HepG2 (cell line): Measurements from ENCODE around the gene SIVA1. TPM values are rescaled to one million over a fixed set of nuclear protein-coding genes. Genes with fewer than 3 reads are reported as not detected.
A peak's percentile ranks its signal among the peaks of the same experiment; 100 is the strongest.

Experiments used
- ADNP ChIP-seq: sonication (generic); formaldehyde crosslinking; IDR thresholded peaks from 2 replicates; pipeline ENCODE4 v1.4.0; 2020; ENCODE audit warnings: missing genetic modification reagents
- GATAD2A ChIP-seq: IDR thresholded peaks from 2 replicates; pipeline ENCODE4 v1.6.1; 2016
- HOXA5 ChIP-seq: sonication (generic); formaldehyde crosslinking; IDR thresholded peaks from 2 replicates; pipeline ENCODE4 v1.4.0; 2020; ENCODE audit warnings: missing genetic modification reagents
- KLF9 ChIP-seq: IDR thresholded peaks from 2 replicates; pipeline ENCODE4 v1.6.1; 2016; ENCODE audit warnings: low read depth
- MED13 ChIP-seq: sonication (generic); formaldehyde crosslinking; IDR thresholded peaks from 2 replicates; pipeline ENCODE4 v1.5.0; 2020; ENCODE audit warnings: missing genetic modification reagents
- MEF2D ChIP-seq: sonication (generic); formaldehyde crosslinking; IDR thresholded peaks from 2 replicates; pipeline ENCODE4 v1.5.1; 2020; ENCODE audit warnings: mild to moderate bottlenecking, missing genetic modification reagents
- MEIS2 ChIP-seq: sonication (generic); formaldehyde crosslinking; IDR thresholded peaks from 2 replicates; pipeline ENCODE4 v1.9.0; 2021; ENCODE audit warnings: mild to moderate bottlenecking, missing genetic modification reagents
- NFE2 ChIP-seq: sonication (generic); formaldehyde crosslinking; IDR thresholded peaks from 2 replicates; pipeline ENCODE4 v1.4.0; 2020; ENCODE audit warnings: missing genetic modification reagents
- PHF5A ChIP-seq: IDR thresholded peaks from one replicate; pipeline ENCODE4 v1.6.1; 2018; ENCODE audit warnings: low read depth, missing genetic modification reagents; ENCODE audit not compliant: unreplicated experiment
- POGZ ChIP-seq: sonication (generic); formaldehyde crosslinking; IDR thresholded peaks from 2 replicates; pipeline ENCODE4 v1.4.0; 2020; ENCODE audit warnings: mild to moderate bottlenecking, missing genetic modification reagents
- SAP130 ChIP-seq: IDR thresholded peaks from 2 replicates; pipeline ENCODE4 v1.6.1; 2016; ENCODE audit warnings: low read depth
- SIN3A ChIP-seq: IDR thresholded peaks from 2 replicates; pipeline ENCODE4 v1.6.1; 2011; ENCODE audit warnings: low read depth, mild to moderate bottlenecking, control low read depth, low read length, borderline replicate concordance
- SMC3 ChIP-seq: IDR thresholded peaks from 2 replicates; pipeline ENCODE4 v1.6.1; 2011; ENCODE audit warnings: low read length, improper control_type of control experiment
- ZBED4 ChIP-seq: sonication (generic); formaldehyde crosslinking; IDR thresholded peaks from 2 replicates; pipeline ENCODE4 v1.4.0; 2020; ENCODE audit warnings: missing genetic modification reagents, borderline replicate concordance
- ZFP90 ChIP-seq: sonication (generic); formaldehyde crosslinking; IDR thresholded peaks from 2 replicates; pipeline ENCODE4 v1.8.0; 2022; ENCODE audit warnings: missing genetic modification reagents, mild to moderate bottlenecking, inconsistent platforms, borderline replicate concordance
- ZNF160 ChIP-seq: sonication (generic); formaldehyde crosslinking; IDR thresholded peaks from 2 replicates; pipeline ENCODE4 v1.8.0; 2022; ENCODE audit warnings: mild to moderate bottlenecking, inconsistent platforms, missing genetic modification reagents
- ZNF180 ChIP-seq: sonication (generic); formaldehyde crosslinking; IDR thresholded peaks from 2 replicates; pipeline ENCODE4 v1.4.0; 2020; ENCODE audit warnings: low read depth, missing genetic modification reagents, borderline replicate concordance
- ZNF235 ChIP-seq: sonication (generic); formaldehyde crosslinking; IDR thresholded peaks from 2 replicates; pipeline ENCODE4 v1.8.1; 2023; ENCODE audit warnings: mild to moderate bottlenecking, missing genetic modification reagents, borderline replicate concordance
- ZNF333 ChIP-seq: sonication (generic); formaldehyde crosslinking; IDR thresholded peaks from 2 replicates; pipeline ENCODE4 v1.4.0; 2020; ENCODE audit warnings: mild to moderate bottlenecking, missing genetic modification reagents, borderline replicate concordance
- ZNF530 ChIP-seq: sonication (generic); formaldehyde crosslinking; IDR thresholded peaks from 2 replicates; pipeline ENCODE4 v1.5.0; 2020; ENCODE audit warnings: low read depth, mild to moderate bottlenecking, missing genetic modification reagents
- ZNF598 ChIP-seq: sonication (generic); formaldehyde crosslinking; IDR thresholded peaks from 2 replicates; pipeline ENCODE4 v1.5.1; 2020; ENCODE audit warnings: mild to moderate bottlenecking, missing genetic modification reagents, borderline replicate concordance
- ZNF891 ChIP-seq: sonication (generic); formaldehyde crosslinking; IDR thresholded peaks from 2 replicates; pipeline ENCODE4 v1.5.0; 2020; ENCODE audit warnings: mild to moderate bottlenecking, missing genetic modification reagents
- ZSCAN31 ChIP-seq: sonication (generic); formaldehyde crosslinking; IDR thresholded peaks from 2 replicates; pipeline ENCODE4 v1.5.0; 2020; ENCODE audit warnings: low read depth, mild to moderate bottlenecking, missing genetic modification reagents
- polyA plus RNA-seq, 8 experiments: library from polyadenylated mRNA; depleted of rRNA in 3 of 8; stranded (reverse) in 7 of 8; unstranded in 1 of 8; fragments of >200 nt; fragmentation: Illumina TruSeq in 4 of 8; extraction: Trizol in 4 of 8; gene quantifications; 2 replicates each; pipeline versions ENCODE4 v1.2.1 to v1.2.3, GENCODE V29; 2011 to 2016; ENCODE audit warnings: low read depth in 4 of 8, missing spikeins in 1 of 8, mixed read lengths in 1 of 8; ENCODE audit not compliant: insufficient read depth in 1 of 8
- total RNA-seq, 5 experiments: library from RNA; depleted of rRNA; stranded (reverse); fragments of >200 nt; fragmentation: Illumina TruSeq; extraction: Trizol; gene quantifications; 2 replicates each; pipeline ENCODE4 v1.2.3, GENCODE V29; 2016; ENCODE audit warnings: low read depth in 1 of 5
- TF ChIP-seq, protein P1 (sequence below): sonication (generic); formaldehyde crosslinking; IDR thresholded peaks from 2 replicates; pipeline ENCODE4 v1.8.0; 2022; ENCODE audit warnings: missing genetic modification reagents, low read depth, mild to moderate bottlenecking, borderline replicate concordance
- TF ChIP-seq, protein P2 (sequence below): sonication (generic); formaldehyde crosslinking; IDR thresholded peaks from 2 replicates; pipeline ENCODE4 v1.8.0; 2022; ENCODE audit warnings: mild to moderate bottlenecking, missing genetic modification reagents, moderate library complexity

SIVA1 gene
- total and polyA plus RNA-seq, 2 of the 13 experiments (the other 11 are each of a cell fraction or from before 2014, with no cell fraction given), result 123 to 186 TPM

DNA sequence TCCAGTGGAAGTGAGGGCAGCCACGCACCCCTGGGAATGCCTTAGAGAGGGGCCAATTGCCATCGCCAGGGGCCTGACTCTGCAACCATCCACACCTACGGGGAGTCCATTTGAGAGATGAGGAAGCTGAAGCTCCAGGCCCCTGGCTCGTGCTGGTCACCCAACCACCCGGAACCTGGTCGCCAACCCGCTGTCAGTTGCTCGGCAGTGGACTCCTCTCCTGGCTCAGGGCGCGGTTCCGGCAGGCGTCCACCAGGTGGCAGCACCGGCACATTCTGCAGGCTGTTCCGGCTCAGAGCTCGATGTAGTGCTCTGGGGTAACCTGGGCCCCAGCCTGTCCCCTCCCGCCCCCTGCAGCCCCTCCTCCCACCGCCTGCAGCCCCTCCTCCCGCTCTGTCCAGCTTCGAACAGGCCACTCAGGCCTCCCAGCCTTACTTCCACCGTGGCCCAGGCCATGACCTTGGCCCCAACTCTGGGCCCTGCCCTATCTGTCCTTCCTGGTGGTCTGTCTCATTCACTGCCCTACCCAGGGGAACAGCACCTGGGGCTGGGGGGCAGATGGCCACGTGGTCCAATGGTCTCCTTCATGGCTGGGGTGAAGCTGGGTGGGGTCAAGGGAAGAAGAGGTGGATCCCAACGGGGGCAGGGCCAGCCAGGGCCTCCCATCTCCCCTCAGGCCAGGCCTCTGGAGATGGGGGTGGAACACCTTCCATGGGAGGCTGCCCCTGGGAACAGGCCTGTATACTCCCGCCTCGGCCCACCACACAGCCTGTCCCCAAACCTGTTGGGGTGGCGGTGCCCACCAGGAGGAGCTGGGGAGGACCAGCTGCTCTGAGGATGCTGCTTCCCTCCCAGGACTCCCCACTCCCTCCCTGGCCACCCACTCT is 15.7 kb downstream of the SIVA1 start (continued):
- no peak for TF ChIP-seq PHF5A (CRISPR knock-in tag)
- peak; percentile 86 for TF ChIP-seq SAP130 (CRISPR knock-in tag)
- TF ChIP-seq GATAD2A (CRISPR knock-in tag), result peak; percentile 60
- no peak; the same call in 1 of the 2 replicates for TF ChIP-seq ZSCAN31 (CRISPR knock-in tag)
- TF ChIP-seq ZNF235 (CRISPR knock-in tag), result no peak
- TF ChIP-seq HOXA5, result peak; percentile 43
- 0 out of 2 replicates have a peak, but pooled peaks have one; percentile 32 for TF ChIP-seq SIN3A
- peak; percentile 37; the same call in 1 of the 2 replicates for TF ChIP-seq SMC3
- TF ChIP-seq MEF2D (CRISPR knock-in tag), result peak; percentile 21; the same call in 1 of the 2 replicates
- TF ChIP-seq, protein P1, sequence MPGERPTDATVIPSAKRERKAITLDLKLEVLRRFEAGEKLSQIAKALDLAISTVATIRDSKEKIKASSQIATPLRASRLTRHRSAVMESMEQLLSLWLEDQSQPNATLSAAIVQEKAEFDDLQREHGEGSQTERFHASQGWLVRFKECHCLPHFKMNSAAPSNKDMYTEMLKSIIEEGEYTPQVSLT (CRISPR knock-in tag), result no peak
- no peak for TF ChIP-seq NFE2 (CRISPR knock-in tag)
- no peak for TF ChIP-seq ZNF333 (CRISPR knock-in tag)
- no peak for TF ChIP-seq MED13 (CRISPR knock-in tag)
- no peak for TF ChIP-seq ZNF530 (CRISPR knock-in tag)
- TF ChIP-seq ZNF891 (CRISPR knock-in tag), result no peak
- TF ChIP-seq POGZ (CRISPR knock-in tag), result no peak
- no peak; the same call in 1 of the 2 replicates for TF ChIP-seq MEIS2 (CRISPR knock-in tag)
- no peak for TF ChIP-seq KLF9 (CRISPR knock-in tag)
- TF ChIP-seq ZNF180, result no peak
- TF ChIP-seq ZNF598 (CRISPR knock-in tag), result no peak
- TF ChIP-seq ZFP90, result peak; percentile 79
- TF ChIP-seq ADNP (CRISPR knock-in tag), result no peak
- no peak for TF ChIP-seq ZBED4 (CRISPR knock-in tag)
- no peak for TF ChIP-seq ZNF160 (CRISPR knock-in tag)
- TF ChIP-seq, protein P2, sequence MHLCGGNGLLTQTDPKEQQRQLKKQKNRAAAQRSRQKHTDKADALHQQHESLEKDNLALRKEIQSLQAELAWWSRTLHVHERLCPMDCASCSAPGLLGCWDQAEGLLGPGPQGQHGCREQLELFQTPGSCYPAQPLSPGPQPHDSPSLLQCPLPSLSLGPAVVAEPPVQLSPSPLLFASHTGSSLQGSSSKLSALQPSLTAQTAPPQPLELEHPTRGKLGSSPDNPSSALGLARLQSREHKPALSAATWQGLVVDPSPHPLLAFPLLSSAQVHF, result no peak
